Activated CD4-positive, alpha-beta T cell treated with anti-CD3 and anti-CD28 coated beads, Interleukin-2, amount 50 U/mL, for 48 hours (primary cell): Measurements from ENCODE around the gene MIF.
"Not testable (repeated sequence)": the region's sequence is repeated elsewhere in the genome, so short reads cannot be mapped to it uniquely, and the experiment has no call there.

Experiments
- DNase-seq, 2 experiments: peaks; one replicate each; pipeline ENCODE4 v3.0.0-alpha.2; 2020

The MIF gene

DNA sequence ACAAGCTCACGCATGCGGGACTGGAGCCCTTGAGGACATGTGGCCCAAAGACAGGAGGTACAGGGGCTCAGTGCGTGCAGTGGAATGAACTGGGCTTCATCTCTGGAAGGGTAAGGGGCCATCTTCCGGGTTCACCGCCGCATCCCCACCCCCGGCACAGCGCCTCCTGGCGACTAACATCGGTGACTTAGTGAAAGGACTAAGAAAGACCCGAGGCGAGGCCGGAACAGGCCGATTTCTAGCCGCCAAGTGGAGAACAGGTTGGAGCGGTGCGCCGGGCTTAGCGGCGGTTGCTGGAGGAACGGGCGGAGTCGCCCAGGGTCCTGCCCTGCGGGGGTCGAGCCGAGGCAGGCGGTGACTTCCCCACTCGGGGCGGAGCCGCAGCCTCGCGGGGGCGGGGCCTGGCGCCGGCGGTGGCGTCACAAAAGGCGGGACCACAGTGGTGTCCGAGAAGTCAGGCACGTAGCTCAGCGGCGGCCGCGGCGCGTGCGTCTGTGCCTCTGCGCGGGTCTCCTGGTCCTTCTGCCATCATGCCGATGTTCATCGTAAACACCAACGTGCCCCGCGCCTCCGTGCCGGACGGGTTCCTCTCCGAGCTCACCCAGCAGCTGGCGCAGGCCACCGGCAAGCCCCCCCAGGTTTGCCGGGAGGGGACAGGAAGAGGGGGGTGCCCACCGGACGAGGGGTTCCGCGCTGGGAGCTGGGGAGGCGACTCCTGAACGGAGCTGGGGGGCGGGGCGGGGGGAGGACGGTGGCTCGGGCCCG is at the start of gene MIF:
TSS of gene MIF (plus strand) at position 439 of the 765 bp plus-strand sequence. CDS start at position 531, 92 bp downstream.
- DNase-seq, result peak; percentile 97 to 98

DNA sequence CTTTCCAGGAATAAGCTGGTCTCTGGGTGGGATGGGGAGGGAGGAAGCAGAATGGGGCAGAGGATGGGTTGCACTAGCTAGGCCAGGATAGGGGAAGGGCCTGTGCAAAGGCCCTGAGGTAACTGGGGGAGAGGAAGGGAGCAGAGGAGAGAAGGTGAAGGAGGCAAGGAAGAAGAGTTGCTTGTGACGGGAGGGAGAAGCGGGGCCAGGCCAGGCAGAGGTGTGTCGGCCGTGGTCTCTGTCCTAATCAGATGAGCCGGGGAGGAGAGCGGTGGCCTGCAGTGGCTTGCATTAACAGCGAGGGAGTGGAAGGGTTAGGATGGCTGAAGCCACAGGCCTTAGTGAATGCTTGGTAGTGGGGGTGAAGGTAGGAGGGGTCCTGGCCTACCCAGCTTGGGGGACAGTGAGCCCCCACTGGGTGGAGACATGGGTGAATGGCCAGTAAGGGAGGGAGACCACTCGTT is 49.4 kb upstream of the MIF start:
- no peak for DNase-seq

DNA sequence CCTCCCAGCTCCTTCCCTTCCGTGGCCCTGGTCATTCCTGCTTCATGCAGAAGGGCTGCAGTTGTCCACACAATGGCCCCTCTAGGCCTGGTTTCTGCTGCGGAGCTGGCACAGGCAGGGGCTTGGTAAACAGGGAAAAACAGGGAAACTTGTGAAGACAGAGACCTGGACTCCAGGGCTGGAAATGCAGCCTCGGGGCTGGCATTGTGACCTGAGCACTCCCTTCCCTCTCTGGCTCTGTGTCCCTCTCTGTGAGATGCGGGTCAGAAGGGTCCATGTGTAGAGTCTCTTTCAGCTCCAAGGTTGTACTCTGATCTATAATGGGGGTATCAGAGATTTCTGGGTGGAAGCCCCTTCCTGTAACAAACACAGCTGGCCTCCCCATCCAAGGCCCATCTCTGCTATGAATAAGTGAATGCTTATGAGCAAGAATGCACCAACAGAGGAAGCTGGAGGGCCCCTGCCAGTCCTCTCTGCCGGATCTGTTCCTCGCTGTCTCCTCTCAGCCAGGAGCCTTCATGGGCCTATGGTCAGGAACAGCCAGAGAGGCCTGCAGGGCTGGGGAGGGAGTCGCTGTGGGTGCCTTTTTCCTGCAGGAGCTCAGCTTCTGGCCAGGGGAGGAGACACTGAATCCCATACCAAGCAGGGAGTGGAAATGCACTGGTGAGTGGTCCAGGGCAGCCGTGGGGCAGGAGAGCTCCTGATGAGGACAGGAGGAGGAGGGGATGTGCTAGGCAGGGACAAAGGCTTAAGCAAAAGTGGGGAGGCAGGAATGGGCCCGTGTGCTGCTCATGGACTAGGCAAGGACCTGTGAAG is 48.7 kb upstream of the MIF start:
- no peak for DNase-seq

DNA sequence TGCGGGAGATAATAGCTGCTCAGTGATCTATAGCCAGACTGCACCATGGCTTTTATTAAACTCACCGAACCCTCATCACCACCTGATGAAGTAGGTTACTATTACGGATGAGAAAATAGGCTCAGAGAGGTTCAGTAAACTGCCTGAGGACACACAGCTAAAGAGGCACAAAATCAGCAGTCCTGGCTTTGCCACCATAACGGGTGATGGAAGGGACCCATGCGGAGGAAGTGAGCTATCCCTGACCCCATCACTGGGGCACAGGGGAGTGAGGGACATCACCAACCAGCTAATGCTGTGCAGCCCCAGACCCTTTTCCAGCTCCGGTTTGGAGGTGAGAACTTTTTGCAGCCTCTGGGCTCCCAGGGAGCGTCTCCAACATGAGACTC is 48.1 kb upstream of the MIF start:
- DNase-seq, result no peak

DNA sequence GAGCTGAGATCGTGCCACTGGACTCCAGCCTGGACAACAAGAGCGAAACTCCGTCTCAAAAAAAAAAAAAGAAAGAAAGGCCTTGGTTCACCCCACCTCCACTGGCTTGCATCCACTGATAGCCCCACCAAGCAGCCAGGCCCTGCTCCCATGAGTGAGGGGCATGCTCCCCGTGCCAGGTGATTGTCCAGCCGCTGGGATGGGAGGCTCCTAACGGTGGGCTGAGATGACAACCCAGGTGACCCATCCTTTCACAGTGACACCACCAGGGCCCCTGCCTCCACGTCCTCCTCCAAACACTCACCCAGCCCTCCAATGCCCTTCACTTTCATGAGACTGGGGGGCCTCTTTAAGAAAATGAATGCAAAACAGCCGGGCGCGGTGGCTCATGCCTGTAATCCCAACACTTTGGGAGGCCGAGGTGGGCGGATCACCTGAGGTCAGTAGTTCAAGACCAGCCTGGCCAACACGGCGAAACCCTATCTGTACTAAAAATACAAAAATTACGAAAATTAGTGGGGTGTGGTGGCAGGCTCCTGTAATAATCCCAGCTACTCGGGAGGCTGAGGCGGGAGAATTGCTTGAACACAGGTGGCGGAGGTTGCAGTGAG is 46.8 kb upstream of the MIF start:
- no peak for DNase-seq

DNA sequence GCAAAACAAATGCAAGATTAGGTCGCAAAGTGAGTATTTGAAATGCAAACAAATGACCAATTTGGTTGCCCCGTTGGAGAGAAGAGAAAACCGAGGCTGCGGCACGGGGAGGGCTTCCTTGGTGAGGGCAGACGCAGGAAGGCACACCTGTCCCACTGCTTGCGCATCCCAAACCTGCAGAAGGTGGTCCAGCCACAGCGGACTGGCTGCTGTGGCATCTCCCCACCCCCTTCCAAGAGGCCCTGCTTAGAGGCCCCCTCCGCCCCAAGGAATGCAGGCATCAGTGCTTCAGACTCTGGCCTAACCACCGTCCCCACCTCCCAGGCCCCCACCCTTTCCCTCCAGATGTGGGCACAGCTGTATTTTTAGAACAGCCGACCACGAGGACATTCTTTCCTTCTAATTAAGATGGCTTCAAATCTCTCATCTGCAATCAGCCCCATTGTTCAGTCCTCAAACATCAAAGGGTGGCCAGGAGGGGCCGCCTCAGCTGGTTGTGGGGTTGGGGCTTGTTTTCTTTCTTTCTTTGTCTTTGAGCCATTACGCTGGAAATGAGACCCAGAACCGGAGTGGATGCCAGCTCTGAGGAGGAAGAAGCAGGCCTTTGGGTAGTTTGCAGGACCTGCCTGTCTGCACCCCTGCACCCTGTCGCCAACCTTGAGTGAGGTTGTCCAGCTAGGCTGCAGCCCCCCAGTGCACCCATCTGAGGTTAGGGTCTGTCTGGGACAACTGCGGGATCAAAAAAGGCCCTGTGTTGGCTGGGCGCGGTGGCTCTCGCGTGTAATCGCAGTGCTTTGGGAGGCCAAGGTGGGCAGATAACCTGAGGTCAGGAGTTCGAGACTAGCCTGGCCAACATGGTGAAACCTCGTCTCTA is 46.0 kb upstream of the MIF start:
- no peak for DNase-seq

DNA sequence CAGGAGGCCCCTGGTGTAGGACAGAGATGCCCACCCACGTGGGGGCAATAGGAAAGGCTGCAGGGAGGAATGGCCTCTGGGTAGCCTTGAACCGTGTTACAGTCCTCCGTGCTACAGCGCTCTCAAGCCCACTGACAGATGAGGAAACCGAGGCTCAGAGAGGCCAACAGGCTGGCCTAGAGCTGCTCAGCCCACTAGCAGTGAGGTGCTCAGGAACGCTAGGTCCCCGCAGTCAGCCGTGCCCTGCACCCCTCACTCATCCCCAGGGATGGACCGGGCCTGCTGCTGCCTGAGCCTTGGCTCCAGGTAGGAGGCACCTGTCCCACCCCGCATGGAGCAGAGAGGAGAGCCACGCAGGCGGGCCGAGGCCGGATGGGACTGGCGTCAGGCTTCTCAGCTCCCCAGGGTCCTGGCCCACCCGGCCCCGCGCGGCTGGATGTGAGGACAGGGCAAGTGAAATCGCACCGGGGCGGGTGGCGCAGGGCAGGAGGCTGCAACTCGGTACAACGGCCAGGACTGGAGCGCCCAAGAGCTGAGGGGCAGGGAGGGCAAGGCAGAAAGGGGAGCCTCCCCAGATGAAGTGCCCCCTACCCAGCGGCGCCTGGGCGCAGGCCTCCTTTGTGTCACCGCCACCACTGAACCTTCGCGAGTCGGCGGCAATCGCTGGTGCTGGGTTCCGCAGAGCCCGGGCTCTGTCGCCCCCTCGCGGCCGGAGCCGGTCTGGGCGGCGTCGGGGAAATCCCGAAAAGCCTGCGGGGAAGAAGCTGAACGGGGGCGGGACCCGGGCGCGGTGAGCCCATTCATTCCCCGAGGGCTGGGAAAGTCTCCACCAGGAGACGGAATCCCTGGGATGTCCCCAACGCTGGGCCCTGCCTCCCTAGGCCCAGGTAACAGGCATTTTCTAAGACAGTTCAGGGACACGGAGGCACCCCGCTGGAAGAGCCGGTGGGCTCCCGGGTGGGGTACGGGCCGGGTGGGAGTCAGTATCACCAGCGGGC is 44.9 kb upstream of the MIF start:
- peak; percentile 89 to 91 for DNase-seq

DNA sequence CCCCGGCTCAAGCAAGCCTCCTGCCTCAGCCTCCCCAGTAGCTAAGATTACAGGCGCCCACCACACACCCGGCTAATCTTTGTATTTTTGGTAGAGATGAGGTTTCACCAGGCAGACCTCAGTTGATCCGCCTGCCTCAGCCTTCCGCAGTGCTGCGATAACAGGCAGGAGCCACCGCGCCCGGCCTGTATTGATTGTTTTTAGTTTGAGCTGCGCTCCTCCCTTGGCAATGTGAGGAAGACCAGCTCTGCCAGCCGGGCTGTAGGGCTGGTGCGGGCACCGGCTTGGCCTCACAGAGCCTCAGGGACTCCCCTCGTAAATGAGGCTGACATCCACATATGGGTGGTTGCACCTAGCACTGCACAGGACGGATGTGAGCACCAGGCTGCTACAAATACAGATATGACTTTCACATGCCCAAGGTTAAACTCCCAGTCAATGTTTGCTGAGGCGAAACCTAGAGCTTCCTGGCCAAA is 44.0 kb upstream of the MIF start:
- no peak for DNase-seq

DNA sequence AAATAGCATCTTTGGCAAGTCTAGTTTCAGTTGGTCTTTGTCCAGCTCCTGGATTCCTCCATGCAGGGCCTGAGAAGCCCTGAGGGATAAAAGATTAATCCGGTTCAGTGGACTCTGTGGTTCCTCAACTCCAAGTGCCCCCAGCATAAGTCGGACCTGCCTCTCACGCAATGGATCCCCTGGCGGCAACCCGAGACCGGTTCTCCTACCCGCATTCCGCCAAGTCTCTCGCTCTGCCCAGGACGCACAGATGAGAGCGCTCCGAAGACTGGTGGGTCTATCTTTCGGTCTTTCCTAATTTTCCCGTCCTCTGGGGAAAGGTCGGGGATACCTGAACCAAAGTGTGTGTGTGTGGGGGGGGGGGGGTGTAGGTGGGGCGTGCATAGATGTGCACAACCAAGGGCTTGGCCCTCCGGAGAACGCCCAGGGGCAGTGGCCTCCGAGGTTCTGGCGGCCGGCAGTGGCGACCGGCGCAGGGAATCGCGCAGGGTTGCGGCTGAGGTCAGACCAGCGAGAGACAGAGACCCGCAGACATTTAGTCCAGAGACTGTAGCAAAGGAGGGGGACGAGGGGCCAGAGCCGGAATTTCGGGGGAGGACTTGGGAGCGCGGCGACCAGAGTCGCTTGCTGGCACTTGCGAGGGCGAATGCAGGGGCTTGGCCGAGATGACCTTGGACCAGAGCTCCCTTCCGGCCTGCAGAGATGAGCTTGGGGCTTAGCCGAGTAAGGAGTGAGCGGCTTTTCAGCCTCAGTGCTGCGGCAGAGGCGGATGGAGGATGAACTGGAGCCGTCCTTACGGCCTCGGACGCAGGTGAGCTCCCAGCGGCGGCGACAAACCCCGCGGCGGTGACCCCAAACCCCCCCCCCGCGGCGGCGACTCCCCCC is 37.2 kb upstream of the MIF start:
- peak; percentile 40 to 51 for DNase-seq

DNA sequence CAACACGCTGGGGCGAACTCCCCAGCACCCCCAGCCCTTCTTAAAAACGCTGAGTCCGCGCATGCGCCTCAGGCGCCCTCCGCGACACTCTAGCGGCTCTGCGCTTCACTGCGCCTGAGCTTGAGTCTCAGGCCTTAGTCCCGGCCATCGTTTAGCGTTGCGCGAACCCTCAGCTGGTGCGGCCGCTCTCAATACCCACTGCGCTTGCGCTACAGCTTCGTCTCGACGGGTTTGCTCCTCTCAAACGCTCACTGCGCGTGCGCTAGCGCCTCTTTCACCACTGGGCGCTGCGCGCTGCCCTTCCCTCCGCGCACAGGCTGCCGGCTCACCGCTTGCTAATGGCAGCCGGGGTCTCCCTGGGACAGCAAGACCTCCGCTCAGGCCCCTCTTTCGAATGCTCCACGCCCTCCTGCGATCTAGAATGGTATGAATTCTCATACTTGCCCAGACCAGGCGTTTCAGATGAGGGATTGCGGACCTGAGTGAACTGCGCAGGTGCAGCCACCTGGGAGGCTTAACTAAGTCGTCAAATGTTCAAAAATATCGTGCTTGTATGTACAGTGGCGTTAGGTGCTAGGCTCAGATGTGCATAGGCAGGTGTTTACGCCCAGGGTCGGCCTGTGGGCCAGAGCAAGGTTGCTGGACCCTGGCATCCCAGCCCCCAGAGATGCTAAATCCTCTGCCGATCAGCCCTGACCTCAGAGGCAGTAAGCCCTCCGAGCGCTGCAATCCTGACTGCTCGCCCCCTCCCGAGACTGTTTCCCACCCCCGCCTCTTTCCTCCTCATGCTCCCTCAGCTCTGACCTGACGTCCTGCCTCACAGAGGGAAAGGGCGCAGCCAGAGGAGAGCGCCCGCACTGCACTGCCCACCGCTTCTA is 36.3 kb upstream of the MIF start, which contains the start of gene SLC2A11:
TSS of gene SLC2A11 (plus strand) at position 270 of the 878 bp plus-strand sequence. CDS start at position 395, 125 bp downstream.
- DNase-seq, result peak; percentile 93 to 96

DNA sequence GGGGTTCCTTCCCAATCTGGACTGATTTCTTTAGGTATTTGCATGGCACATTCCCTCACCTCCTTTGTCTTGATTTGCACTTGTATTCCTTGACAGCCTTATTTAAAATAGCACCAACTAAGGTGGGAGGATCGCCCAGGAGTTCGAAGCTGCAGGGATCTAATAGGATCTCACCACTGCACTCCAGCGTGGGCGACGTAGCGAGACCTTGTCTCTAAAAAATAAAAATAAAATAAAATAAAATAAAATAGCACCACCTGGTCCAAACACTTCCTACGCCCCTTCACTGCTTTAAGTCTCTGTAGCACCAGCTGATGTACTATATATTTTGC is 35.7 kb upstream of the MIF start:
- DNase-seq, result no peak

DNA sequence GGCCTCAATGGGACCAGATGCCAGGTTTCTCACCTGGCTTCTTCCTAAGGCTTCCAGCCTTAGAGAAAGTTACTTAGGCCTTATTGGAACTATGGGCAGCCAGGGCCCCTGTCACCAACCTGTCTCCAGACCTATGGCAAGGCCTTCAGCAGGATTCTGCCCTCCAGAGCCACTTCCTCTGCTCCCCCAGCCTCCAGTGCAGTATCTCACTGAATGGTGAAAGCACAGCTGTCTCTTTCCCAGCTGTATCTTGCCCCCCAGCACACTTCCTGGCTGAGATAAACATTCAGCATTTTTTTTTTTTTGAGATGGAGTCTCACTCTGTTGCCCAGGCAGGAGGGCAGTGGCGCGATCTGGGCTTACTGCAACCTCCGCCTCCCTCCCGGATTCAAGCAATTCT is 35.0 kb upstream of the MIF start:
- no peak for DNase-seq

DNA sequence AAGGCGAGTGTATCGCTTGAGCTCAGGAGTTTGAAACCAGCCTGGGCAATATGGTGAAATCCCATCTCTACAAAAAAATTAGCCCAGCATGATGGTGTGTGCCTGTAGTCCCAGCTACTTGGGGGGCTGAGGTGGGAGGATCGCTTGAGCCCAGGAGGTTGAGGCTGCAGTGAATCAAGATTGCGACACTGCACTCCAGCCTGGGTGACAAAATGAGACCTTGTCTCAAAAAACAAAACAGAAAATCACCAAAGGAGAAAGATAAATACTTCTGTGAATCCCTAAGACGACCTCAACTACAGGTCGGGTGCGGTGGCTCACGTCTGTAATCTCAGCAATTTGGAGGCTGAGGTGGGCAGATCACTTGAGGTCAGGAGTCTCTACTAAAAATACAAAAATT is 34.0 kb upstream of the MIF start:
- DNase-seq, result not testable (repeated sequence)

DNA sequence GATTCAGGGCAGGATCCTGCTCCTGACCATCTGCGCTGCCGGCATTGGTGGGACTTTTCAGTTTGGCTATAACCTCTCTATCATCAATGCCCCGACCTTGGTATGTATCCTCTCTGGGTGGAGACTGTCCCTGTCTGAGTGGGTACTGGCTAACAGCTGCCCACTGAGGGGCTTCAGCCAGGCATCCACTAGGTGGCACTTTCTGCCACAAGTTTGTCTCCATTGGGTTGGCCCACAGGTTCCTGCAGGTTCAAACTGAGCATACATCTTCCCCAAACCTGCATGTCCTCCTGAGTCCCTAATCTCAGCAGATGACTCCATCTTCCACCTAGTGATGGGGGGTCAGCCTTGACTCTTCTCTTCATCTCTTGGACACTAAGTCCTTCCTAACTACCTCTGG is 32.1 kb upstream of the MIF start:
- peak; percentile 48 to 56 for DNase-seq

DNA sequence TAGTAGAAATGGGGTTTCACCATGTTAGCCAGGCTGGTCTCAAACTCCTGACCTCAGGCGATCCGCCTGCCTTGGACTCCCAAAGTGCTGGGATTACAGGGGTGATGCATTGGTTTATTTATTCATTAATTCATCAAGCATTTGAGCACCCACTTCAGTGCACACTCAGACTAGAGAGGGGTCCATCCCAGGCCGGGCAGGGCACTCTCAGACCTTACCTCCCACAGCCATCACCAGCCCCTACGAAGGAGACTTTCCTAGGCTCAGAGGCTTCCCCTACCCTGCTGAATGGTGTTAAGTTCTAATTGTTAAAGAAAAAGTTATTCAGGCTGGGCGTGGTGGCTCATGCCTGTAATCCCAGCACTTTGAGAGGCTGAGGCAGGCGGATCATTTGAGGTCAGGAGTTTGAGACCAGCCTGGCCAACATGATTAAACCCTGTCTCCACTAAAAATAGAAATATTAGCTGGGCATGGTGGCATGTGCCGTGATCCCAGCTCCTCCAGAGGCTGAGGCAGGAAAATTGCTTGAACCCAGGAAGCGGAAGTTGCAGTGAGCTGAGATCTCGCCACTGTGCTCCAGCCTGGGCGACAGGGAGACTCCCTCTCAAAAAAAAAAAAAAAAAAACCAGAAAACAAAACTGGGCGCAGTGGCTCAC is 29.6 kb upstream of the MIF start:
- not testable (repeated sequence) for DNase-seq

DNA sequence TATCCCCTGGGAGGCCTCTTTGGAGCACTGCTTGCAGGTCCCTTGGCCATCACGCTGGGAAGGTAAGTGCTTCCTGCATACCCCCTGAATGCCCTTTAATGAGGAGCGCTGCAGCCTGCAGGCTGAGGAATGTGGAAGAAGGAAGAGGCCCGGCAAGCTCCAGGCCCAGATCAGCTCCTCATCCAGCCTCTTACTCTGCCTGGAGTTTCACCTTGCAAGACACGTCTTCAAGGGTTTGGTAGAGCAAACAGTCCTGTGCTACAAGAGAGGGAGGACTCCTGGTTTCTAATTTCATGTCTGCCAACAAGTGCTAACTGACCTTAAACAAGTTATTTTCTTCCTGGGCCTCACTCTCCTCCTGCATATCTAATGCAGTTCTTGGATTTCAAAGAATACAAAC is 25.6 kb upstream of the MIF start:
- DNase-seq, result no peak

DNA sequence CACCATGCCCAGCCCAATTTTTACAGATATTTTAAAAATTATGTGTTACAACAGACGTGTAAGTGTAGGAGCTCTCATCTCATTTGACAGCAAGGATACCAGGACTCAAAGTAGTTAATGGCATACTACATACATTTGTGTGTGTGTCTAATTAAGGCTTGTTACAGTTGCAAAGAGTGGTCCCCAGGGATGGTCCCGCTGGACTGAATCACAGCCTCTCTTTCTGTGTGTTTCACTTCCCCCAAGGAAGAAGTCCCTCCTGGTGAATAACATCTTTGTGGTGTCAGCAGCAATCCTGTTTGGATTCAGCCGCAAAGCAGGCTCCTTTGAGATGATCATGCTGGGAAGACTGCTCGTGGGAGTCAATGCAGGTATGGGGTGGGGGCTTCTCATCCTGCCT is 19.3 kb upstream of the MIF start:
- DNase-seq, result no peak

DNA sequence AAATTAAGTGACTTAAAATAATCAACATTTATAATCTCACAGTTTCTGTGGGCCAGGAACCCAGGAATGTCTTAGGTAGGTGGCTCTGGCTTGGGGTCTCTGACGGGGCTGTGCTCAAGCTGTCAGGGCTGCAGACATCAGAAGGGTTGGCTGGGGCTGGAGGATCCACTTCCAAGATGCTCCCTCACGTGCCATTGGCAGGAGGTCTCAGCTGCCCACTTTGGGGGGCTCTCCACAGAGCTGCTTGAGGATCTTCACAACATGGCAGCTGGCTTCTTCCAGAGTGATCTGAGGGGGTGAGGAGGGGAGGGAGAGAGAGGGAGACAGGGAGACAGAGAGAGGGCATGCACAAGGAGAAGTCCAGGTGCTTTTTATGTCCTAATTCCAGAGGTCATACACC is 18.4 kb upstream of the MIF start:
- DNase-seq, result no peak

DNA sequence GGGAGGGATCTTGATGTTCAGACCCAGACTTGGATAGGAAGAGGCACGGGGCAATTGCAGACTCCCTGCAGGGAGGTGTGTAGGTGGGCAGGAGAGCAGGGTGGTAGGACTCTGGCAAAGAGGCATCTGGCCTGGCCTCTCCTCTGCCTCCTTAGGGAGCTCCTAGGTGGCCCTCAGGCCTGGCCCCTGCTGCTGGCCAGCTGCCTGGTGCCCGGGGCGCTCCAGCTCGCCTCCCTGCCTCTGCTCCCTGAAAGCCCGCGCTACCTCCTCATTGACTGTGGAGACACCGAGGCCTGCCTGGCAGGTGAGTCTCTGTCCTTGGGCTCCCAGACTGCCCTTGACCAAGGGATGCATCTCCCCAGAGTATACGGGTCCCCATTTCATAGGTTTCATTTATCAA is 16.6 kb upstream of the MIF start:
- DNase-seq, result no peak
